Suprapubic skin (tissue), 4 donors: Measurements from ENCODE around the gene VAV2. TPM values are rescaled to one million over a fixed set of nuclear protein-coding genes. Genes with fewer than 3 reads are reported as not detected.
A peak's percentile ranks its signal among the peaks of the same experiment; 100 is the strongest.

Source experiments
- DNase-seq, 2 donors: peaks; one replicate each; pipeline ENCODE4 v3.0.0-alpha.2; 2019; ENCODE audit warnings: low spot score in 2 of 2
- H3K27ac ChIP-seq: fragments of 200-600 bp; sonication (generic); one replicate; pipeline ENCODE4 v1.5.1; 2019
- H3K27me3 ChIP-seq: fragments of 200-600 bp; sonication (generic); one replicate; pipeline ENCODE4 v1.5.1; 2019
- H3K36me3 ChIP-seq: fragments of 200-600 bp; sonication (generic); one replicate; pipeline ENCODE4 v1.5.1; 2019
- H3K4me1 ChIP-seq: fragments of 200-600 bp; sonication (generic); one replicate; pipeline ENCODE4 v1.5.1; 2019
- H3K4me3 ChIP-seq: fragments of 200-600 bp; sonication (generic); one replicate; pipeline ENCODE4 v1.5.1; 2019; ENCODE audit warnings: mild to moderate bottlenecking
- H3K9me3 ChIP-seq: fragments of 200-600 bp; sonication (generic); one replicate; pipeline ENCODE4 v1.5.1; 2019
- EP300 ChIP-seq: sonication (generic); formaldehyde crosslinking; IDR thresholded peaks from one replicate; pipeline ENCODE4 v1.6.1; 2017; ENCODE audit warnings: antibody characterized with exemption
- POLR2A ChIP-seq, 2 donors: fragments of 450-650 bp; IDR thresholded peaks; one replicate each; pipeline ENCODE4 v1.6.1; 2017; ENCODE audit warnings: antibody characterized with exemption in 2 of 2, mild to moderate bottlenecking in 2 of 2, moderate library complexity in 2 of 2
- POLR2AphosphoS5 ChIP-seq, 3 donors: sonication (generic); formaldehyde crosslinking; IDR thresholded peaks; one replicate each; pipeline ENCODE4 v1.6.1; 2017; ENCODE audit warnings: antibody characterized with exemption in 3 of 3
- WGBS: methylation state at CpG from one replicate; pipeline ENCODE4 v1.1.5; 2018; 5-methylcytosine and 5-hydroxymethylcytosine counted together
- total RNA-seq, 4 donors: library from RNA; depleted of rRNA; stranded (reverse); fragments of >200 nt; gene quantifications; one replicate each; pipeline ENCODE4 v1.1.0, GENCODE V29; 2016
- TF ChIP-seq, protein P1 (sequence below), 2 donors: fragments of 200-600 bp in 1 of 2; fragments of 450-650 bp in 1 of 2; sonication (generic) in 1 of 2; IDR thresholded peaks; one replicate each; pipeline ENCODE4 v1.5.1; 2016 to 2019; ENCODE audit warnings: antibody characterized with exemption in 2 of 2, mild to moderate bottlenecking in 1 of 2, moderate library complexity in 1 of 2

The VAV2 gene
- total RNA-seq, 4 donors from 2014 or later: 5.2 to 10.3 (median 6.4) TPM

DNA sequence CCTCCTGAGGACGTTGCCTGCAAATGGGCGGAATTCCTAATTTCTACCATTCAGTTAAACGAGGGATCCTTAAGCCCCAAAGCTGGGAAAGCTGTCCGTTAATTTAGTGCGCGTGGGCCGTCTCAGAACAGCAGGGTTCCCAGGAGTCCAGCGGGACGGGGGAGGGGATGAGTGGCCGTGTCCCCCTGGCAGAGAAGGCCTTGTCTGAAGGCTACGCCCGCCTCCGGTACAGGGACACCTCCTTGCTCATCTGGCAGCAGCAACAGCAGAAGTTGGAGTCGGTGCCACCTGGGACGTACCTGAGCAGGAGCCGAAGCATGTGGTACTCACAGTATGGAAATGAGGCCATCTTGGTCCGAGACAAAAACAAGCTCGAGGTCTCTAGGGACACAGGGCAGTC lies 34.5 kb upstream of the VAV2 start:
- H3K36me3 ChIP-seq: peaks cover 10% of the 10 kb centered on the region
- DNase-seq: no peak
- H3K27me3 ChIP-seq: no peaks in the 10 kb centered on the region
- H3K4me1 ChIP-seq: peaks cover 13% of the 10 kb centered on the region
- H3K4me3 ChIP-seq: no peak overlapping the region
- no peaks in the 10 kb centered on the region for H3K9me3 ChIP-seq
- no peak overlapping the region for H3K27ac ChIP-seq
- TF ChIP-seq POLR2AphosphoS5 (IDR thresholded peaks at IDR 0.05): no peak
- TF ChIP-seq POLR2A (IDR thresholded peaks at IDR 0.05): no peak
- no peak for TF ChIP-seq EP300
- TF ChIP-seq, protein P1, sequence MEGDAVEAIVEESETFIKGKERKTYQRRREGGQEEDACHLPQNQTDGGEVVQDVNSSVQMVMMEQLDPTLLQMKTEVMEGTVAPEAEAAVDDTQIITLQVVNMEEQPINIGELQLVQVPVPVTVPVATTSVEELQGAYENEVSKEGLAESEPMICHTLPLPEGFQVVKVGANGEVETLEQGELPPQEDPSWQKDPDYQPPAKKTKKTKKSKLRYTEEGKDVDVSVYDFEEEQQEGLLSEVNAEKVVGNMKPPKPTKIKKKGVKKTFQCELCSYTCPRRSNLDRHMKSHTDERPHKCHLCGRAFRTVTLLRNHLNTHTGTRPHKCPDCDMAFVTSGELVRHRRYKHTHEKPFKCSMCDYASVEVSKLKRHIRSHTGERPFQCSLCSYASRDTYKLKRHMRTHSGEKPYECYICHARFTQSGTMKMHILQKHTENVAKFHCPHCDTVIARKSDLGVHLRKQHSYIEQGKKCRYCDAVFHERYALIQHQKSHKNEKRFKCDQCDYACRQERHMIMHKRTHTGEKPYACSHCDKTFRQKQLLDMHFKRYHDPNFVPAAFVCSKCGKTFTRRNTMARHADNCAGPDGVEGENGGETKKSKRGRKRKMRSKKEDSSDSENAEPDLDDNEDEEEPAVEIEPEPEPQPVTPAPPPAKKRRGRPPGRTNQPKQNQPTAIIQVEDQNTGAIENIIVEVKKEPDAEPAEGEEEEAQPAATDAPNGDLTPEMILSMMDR (IDR thresholded peaks at IDR 0.05): no peak
- 89% methylated on average over 18 of the region's 18 CpGs for whole genome bisulfite sequencing

DNA sequence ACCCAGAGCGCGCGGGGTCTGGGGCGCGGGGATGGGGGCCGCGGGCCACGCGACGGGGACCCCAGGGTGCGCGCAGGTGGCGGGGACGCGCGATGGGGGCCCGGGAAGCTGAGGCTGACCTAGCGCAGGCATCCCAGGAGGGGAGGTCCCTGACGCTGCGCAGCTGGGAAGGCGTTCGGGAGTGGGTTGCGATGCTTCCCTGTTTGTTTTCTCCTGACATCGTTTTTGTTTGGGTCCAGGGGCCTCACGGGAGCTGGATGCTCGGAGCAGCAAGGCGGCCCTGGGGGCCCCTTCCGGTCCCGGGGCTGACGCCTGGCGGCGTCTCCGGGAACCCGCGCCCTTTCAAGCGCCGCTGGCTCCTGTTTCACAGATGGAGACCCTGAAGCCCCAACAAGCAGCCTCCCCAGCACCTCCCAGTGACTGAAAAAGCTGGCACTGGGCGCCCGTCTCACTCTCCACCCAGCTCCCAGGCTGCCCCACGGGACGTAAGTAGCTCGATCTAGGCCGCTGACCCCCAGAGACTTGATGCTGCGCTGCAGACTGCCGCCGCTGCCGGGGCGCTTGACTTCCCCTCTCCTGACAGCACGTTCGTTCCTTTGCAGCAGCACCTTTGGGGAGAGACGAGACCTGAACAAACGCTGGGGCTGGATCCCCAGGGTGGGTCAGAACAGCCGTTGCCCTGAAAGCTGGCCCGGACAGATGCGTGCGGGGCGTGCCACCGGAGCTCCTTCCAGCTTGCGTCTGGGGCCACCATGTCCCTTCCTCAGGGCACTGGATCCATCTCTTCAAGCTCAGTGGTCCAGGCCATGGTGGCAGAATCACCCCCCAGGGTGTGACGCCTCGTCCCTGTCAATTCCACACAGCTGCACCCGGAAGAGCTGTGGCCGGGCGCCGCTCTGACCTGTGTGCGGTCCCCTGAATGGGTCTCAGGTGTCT lies 33.8 kb upstream of the VAV2 start:
- H3K4me1 ChIP-seq: peaks cover 13% of the 10 kb centered on the region
- WGBS: 14% methylated on average over 52 of the region's 66 CpGs
- peaks cover 4% of the 10 kb centered on the region for H3K36me3 ChIP-seq
- no peak overlapping the region for H3K27ac ChIP-seq
- H3K9me3 ChIP-seq: no peaks in the 10 kb centered on the region
- TF ChIP-seq POLR2AphosphoS5 (IDR thresholded peaks at IDR 0.05): no peak
- TF ChIP-seq EP300: no peak
- TF ChIP-seq POLR2A (IDR thresholded peaks at IDR 0.05): no peak
- TF ChIP-seq, protein P1 (IDR thresholded peaks at IDR 0.05): no peak
- H3K4me3 ChIP-seq: peak overlapping the region; percentile 89
- no peak for DNase-seq
- no peaks in the 10 kb centered on the region for H3K27me3 ChIP-seq

DNA sequence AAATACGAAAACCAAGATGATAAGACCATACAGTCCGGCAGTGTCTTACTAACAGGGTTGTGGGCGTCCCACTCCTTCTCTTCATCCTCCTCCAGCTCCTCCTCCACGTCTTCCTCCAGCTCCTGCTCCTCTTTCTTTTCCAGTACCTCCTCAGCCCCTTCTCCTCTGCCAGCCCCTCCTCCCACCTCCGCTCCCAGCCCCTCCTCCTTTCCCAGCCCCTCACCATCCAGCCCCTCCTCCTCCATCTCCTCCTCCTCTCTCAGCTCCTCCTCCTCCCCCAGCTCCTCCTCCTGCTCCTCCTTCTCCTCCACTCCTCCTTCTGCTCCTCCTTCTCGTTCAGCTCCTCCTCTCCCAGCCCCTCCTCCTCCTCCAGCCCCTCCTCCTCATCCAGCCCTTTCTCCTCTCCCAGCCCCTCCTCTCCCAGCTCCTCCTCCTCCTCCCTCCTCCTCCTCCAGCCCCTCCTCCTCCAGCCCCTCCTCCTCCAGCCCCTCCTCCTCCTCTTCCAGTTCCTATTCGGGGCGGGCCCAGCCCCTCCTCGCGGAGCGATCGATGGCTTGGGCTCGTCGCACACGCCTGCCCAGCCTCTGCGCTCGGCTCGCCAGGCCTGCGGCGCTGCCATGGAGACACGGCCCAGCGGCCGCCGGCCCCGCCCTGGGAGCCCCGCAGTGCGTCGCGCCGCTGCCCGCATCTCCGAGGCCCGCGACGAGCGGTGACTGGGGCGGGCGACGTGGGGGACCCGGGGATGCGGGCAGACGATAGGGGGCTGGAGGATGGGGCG lies 32.9 kb upstream of the VAV2 start, which contains the start of gene BRD3OS:
BRD3OS (plus strand) TSS at position 654 of the 778 bp plus-strand sequence. CDS start 1,267 bp downstream, outside the sequence.
- H3K27me3 ChIP-seq: no peaks in the 10 kb centered on the region
- TF ChIP-seq POLR2AphosphoS5 (IDR thresholded peaks at IDR 0.05): no peak
- TF ChIP-seq, protein P1 (IDR thresholded peaks at IDR 0.05): no peak
- no peak for TF ChIP-seq EP300
- TF ChIP-seq POLR2A (IDR thresholded peaks at IDR 0.05): no peak
- 11% methylated on average over 6 of the region's 43 CpGs for WGBS
- H3K36me3 ChIP-seq: no peaks in the 10 kb centered on the region
- peak within 1 kb of the TSS; percentile 89 for H3K4me3 ChIP-seq
- H3K9me3 ChIP-seq: no peaks in the 10 kb centered on the region
- no peak within 1 kb of the TSS for H3K27ac ChIP-seq
- H3K4me1 ChIP-seq: peaks cover 13% of the 10 kb centered on the region
- peak; percentile 96 to 98 for DNase-seq

DNA sequence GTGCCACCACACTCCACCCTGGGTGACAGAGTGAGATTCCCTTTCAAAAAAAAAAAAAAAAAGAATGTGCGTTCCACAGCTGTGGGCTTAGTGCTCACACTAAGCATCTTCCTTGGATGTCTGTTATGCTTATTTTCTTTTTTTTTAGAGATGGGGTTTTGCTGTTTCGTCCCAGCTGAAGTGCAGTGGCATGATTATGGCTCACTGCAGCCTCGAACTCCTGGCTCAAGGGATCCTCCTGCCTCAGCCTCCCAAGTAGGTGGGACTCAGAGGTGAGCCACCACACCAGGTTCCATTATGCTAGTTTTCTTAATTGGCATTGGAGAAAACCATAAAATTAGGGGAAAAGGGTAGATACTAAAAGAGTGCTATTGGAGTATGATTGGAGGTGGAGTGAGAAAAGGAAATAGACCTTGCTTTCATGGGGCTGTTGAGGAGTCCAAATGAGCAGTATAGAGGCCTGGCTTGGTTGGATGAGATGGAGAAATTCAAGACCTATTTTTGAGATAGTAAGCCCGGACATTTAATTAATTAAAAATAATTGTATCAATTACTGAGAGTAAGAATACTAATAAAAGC lies 32.2 kb upstream of the VAV2 start:
- Histone ChIP-seq H3K9me3 (no peaks in the 10 kb centered on the region), H3K27me3 (no peaks in the 10 kb centered on the region), H3K4me1 (peaks cover 13% of the 10 kb centered on the region), H3K4me3 (peak overlapping the region; percentile 89), H3K27ac (no peak overlapping the region), H3K36me3 (no peaks in the 10 kb centered on the region)
- TF ChIP-seq POLR2AphosphoS5 (IDR thresholded peaks at IDR 0.05) (no peak), EP300 (no peak), POLR2A (IDR thresholded peaks at IDR 0.05) (no peak)
- TF ChIP-seq, protein P1 (IDR thresholded peaks at IDR 0.05): no peak
- DNase-seq: no peak
- WGBS: 75% methylated on average over 4 of the region's 4 CpGs
